Breast epithelium (tissue), 3 donors: Measurements from ENCODE around the gene RTP3.

Experiments used
- POLR2A ChIP-seq: fragments of 450-650 bp; IDR thresholded peaks from one replicate; pipeline ENCODE4 v1.6.1; 2016; ENCODE audit warnings: antibody characterized with exemption, mild to moderate bottlenecking, moderate library complexity
- TF ChIP-seq, protein P1 (sequence below), 3 donors: fragments of 450-650 bp; IDR thresholded peaks; one replicate each; pipeline ENCODE4 v1.5.1; 2016 to 2017; ENCODE audit warnings: antibody characterized with exemption in 3 of 3, mild to moderate bottlenecking in 3 of 3, moderate library complexity in 3 of 3

DNA sequence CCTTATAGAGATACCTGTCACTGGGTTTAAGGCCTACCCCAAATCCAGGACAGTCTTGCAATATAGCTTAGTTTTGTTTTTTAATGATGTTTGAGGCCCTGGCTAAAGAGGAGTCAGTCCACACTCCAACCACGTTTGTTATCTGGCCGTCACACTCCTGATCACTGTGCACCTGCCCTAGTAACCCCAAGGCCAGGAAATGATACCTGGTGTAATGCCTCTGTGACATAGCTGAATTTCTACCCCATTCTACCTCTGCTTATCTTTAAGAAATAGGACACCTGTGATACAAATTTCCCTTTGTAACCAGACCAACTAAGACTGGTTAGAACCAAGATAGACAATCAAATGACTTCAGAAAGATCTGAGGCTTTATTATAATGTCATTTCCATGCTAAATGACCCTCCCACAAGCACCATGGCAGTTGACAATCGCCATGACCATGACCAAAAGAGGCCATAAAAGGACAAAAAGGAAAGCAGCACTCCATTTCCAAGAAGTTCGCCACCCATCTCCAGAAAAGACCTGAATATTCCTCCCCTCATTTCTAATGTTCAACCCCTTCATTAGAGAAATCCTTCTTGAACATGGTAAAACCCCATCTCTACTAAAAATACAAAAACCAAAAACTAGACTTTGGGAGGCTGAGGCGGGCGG is 4.8 kb upstream of the RTP3 start:
- TF ChIP-seq, protein P1, sequence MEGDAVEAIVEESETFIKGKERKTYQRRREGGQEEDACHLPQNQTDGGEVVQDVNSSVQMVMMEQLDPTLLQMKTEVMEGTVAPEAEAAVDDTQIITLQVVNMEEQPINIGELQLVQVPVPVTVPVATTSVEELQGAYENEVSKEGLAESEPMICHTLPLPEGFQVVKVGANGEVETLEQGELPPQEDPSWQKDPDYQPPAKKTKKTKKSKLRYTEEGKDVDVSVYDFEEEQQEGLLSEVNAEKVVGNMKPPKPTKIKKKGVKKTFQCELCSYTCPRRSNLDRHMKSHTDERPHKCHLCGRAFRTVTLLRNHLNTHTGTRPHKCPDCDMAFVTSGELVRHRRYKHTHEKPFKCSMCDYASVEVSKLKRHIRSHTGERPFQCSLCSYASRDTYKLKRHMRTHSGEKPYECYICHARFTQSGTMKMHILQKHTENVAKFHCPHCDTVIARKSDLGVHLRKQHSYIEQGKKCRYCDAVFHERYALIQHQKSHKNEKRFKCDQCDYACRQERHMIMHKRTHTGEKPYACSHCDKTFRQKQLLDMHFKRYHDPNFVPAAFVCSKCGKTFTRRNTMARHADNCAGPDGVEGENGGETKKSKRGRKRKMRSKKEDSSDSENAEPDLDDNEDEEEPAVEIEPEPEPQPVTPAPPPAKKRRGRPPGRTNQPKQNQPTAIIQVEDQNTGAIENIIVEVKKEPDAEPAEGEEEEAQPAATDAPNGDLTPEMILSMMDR (IDR thresholded peaks at IDR 0.05) = no peak
- TF ChIP-seq POLR2A = no peak
